GM18861 (cell line): Measurements from ENCODE around the gene AK2.
"Not testable (repeated sequence)": the region's sequence is repeated elsewhere in the genome, so short reads cannot be mapped to it uniquely, and the experiment has no call there.

Experiments used
- ATAC-seq: cut with Tn5 transposase; IDR thresholded peaks from one replicate; pipeline ENCODE4 v1.9.1; 2021; ENCODE audit not compliant: unreplicated experiment

The AK2 gene

GRCh38 chr1:33024430-33025179 lies 12.1 kb downstream of the AK2 start:
- ATAC-seq, result not testable (repeated sequence)

GRCh38 chr1:33022650-33023200 lies 14.0 kb downstream of the AK2 start:
- ATAC-seq, result no peak

DNA sequence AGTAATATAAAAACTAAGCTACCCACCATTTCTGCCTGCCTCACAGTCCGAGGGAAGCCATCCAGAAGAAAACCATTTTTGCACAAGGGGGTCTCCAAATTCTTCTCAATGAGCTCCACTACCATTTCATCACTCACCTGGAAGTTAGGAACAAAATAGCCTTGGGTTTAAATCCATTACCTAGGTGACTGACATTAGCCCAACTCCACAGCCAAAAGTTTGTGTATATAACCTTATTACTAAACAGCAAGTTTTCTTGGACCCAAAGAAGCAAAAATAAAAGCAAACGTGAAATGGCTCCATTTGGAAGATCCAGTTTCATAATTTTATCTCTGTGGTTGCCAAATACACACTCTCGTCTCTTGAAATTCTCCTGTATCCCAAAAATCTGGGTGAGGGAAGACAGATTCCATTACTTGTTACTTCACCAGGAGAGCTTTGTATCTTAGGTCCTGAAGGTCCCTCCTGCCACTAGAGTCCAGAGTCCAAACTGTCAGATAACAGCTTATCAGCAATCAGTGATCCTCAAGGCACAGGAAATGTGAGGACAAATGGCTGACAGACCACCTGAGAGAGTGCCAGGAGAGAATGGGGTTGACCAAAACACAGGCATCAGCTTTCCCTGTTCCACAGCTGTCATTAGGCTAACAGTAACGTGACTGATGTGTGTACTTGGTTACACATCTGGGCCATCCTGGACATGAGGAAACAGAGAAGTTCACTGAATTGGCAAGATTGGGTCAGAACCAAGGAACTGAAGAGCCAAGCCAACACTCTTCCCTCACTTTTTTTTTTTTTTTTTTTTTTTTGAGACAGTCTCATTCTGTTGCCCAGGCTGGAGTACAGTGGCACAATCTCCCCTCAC lies 14.9 kb downstream of the AK2 start:
- no peak for ATAC-seq

- no peak for ATAC-seq
Measured at GRCh38 chr1:33018112-33018511, 18.6 kb downstream of the AK2 start.

GRCh38 chr1:33017175-33017574 lies 19.5 kb downstream of the AK2 start:
- no peak for ATAC-seq

DNA sequence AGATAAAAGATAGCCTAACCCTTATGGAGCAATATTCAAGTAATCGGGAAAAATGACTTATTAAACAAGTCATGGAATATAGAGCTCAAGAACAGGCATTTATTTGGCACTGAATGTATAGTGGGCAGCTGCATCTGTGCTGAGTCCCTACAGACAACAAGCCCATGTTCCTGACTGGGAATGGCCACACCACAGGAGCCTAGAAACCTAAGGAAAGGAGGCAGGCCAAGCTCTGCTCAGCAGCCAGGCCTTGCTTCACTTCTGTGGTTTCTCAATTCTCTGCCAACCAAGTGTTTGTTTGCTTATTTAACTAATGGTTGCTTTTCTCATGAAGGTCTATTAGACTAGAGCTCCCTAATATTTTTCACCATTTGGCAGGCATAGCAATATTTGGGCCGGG lies 21.5 kb downstream of the AK2 start:
- no peak for ATAC-seq

DNA sequence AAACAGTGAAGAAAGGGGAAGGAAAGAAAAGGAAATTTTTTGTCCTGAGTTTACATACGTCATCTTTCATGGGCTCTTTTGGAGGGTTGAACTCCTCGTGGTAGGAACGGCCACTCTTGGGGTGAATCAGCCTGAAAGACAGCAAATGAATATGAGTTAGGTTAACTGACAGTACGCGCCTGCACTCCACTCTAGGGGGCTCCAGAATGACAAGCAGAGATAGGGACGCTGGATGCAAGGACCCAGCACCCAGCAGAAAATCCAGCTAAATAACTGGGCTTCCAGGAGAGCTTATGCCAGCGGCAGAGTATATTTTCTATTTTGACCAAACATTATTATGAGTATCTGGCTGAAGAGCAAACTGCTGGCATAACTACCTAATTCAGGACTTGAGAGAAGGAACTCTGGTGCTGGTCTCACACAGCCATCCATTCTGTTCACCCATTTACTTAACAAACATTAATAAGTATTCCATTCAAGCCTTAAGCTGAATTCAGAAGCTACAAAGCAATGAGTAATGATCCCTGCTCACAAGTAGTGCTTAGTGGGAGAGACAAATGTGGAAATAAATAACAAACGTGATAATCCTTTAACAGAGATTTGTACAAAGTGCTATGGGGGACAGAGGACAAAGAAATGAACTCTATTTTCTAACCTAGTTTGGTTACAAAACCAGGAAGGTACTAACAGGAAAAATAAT lies 22.1 kb downstream of the AK2 start:
- ATAC-seq, result no peak

GRCh38 chr1:33013791-33014190 lies 22.9 kb downstream of the AK2 start:
- ATAC-seq, result no peak

- no peak for ATAC-seq
Measured at GRCh38 chr1:33012165-33012564, 24.5 kb downstream of the AK2 start.

DNA sequence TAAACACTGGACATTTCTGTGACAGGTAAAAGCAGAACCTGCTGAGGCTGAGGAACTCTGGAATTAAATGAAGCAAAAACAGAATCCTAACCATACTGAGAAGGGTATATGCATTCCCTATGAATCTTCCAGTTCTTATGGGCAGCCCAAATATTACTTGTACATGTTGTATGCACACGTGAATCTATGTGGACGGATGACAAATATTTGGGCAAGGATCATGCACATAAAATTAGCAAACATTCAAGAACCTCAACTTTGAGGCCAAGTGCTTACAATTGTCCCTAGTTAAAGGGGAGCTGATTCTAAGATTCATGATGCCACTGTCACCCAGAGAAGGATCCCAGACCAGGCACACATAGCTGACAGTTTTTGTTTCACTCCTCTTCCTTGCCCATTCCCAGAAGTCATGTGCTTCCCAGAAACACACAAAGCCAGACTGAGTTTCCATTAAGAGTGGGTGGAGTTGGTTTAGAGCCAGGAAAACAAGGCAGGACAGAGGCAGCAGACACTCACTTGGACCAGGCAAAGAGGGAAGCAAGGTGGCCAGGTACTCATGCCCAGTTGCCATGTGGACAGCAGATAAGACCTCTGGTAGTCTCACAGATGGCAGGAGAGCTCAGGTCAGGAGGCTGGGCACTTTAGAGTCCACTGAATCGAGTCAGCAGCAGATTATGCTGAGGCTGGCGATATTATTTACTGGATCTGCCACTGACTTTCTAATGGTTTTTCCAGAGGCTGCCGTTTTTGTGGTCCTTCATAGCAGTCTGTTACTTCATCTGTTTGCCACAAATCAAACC lies 25.6 kb downstream of the AK2 start:
- no peak for ATAC-seq

- no peak for ATAC-seq
Measured at GRCh38 chr1:33009561-33009960, 27.1 kb downstream of the AK2 start.

- ATAC-seq, result no peak
Measured at GRCh38 chr1:33008051-33008914, 28.4 kb downstream of the AK2 start.

GRCh38 chr1:33007190-33008050 lies 29.3 kb downstream of the AK2 start:
- ATAC-seq, result no peak

GRCh38 chr1:33005838-33006421 lies 30.8 kb downstream of the AK2 start:
- ATAC-seq, result no peak

DNA sequence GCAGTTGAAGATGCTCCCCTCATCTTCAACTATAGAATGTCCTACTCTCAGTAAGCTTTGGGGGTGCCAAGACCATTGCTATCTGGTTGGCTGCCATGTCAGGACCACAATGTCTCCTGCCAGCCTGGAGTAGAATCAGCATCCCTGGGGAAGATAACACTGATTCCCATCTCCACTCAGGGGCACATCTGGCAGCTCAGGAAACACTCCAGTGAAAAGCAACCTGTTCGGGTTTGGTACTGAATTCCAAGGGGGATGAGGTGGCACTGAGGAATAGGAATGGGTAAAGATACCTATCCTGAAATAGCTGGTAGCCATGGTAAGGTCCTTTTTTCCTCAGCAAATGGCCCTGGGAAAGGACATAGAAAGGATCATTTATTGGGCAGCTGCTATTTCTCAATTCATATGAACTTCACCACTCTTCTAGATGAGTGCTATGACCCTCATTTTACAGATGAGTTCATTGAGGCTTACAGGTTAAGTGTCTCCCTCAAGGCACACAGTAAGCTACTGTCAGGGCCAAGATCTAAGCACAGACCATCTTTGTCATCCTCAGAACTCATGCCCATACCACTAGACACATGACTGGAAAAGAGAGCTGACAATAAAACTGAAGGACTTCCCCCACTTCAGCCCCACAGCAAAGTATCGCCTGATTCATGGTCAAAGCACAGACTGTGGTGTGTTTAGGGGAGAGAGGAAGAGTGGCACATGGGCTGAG lies 31.4 kb downstream of the AK2 start:
- no peak for ATAC-seq

DNA sequence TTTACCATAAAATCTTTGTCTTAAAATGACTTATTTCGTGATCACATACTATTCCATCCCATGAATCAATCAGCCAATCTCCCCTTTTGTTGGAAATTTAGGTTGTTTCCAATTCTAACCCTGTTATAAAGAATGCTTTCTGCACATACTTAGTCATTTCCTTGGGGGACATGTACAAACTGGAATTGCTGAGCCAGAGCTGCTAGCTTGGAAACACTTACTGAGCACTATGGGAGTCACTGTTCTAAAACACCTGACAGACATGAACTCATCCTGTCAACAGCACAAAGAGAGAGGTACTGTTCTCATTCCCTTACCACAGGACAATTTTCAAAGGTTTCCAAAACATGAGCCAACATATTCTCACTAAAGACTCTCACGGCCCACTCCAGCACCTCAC lies 32.1 kb downstream of the AK2 start:
- no peak for ATAC-seq

DNA sequence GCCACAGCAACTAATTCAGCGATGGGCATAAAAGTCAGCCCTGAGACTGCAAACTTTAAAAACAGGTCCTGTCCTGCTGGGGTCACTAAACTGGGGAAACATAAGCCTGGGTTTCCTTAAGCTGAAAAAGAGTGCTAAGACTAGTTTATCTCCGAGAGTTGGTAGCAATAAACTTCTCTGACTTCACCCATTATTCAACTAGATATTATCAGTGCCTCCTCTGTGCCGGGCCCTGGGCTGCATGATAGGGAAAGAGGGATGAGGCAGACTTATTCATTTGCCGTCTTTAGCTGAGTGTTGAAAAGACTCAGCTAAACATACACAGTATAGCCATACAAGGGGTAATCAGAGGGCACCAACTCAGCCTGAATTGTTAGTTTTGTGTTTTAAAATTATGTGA lies 33.0 kb downstream of the AK2 start:
- no peak for ATAC-seq

DNA sequence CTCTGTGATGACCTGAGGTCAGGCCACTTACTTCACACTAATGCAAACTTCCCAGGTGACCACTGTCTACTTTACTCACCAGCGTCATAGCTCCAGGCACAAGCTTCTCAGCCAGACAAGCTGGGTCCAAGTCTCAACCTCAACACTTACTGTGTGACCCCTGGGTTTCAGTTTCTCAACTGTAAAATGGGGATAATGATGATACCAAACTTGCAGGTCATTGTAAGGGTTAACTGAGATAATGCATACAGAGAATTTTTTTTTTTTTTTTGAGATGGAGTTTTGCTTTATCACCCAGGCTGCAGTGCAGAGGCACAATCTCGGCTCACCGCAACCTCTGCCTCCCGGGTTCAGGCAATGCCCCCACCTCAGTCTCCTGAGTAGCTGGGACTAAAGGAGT lies 34.7 kb downstream of the AK2 start:
- ATAC-seq, result no peak
